CD4-positive, alpha-beta T cell treated with Interleukin-15 for 4 hours (primary cell): ENCODE data around the gene MCF2L.

Experiments
- DNase-seq: peaks from one replicate; pipeline ENCODE4 v3.0.0-alpha.2; 2020; ENCODE audit warnings: low spot score

MCF2L gene

GRCh38 chr13:113114511-113115362 lies 145.7 kb downstream of the MCF2L start:
- DNase-seq: no peak

GRCh38 chr13:113115363-113116205 lies 146.6 kb downstream of the MCF2L start:
- DNase-seq: no peak

- DNase-seq: no peak
Observed at GRCh38 chr13:113116206-113116800, 147.3 kb downstream of the MCF2L start.

DNA sequence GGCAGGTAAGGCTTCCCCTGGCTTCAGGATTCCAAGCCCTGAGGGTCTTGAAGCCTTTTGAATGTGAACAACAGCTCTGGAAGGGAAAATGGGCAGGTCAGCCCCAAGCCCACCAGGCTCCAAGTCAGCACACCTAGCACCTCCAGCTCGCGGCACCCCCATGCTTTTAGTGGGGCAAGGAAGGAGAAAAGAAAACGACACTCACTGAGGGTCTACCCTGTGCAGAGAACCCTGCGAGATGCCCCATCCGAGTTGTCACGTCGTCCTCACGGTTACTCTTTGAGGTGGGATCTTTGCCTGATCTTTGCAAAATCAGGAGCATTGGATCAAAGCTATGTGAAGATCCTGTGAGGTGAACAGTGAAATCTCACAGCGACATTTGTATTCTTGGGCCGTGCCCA lies 147.9 kb downstream of the MCF2L start:
- no peak for DNase-seq

DNA sequence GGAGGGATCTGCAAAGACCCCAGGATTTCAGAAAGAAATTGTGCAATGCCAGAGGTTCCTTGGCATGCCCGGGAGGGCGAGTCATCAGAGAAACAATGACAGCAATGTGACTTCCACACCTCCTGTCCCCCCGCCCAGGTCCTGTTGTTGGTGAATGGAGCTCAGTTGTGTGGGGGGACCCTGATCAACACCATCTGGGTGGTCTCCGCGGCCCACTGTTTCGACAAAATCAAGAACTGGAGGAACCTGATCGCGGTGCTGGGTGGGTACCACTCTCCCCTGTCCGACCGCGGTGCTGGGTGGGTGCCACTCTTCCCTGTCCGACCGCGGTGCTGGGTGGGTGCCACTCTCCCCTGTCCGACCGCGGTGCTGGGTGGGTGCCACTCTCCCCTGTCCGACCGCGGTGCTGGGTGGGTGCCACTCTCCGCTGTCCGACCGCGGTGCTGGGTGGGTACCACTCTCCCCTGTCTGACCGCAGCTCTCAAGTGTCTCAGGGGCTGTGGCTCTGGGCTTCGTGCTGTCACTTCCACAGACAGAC lies 148.4 kb downstream of the MCF2L start:
- no peak for DNase-seq

DNA sequence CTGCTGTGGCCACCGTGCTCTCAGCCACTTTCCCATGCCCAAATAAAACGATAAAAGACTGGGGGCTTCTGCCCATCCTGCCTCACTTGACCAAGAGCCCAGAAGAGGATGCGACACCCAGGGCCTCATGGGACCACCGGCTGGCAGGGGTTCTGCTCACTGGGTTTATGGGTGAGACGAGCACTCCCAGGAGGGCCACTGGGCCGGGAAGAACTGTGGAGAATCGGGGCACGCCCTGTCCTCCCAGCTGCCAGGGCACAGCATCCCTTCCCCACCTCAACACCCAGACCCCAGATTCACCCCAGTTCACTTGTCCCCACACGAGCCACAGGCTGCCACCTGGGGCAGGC lies 148.9 kb downstream of the MCF2L start:
- no peak for DNase-seq

GRCh38 chr13:113118261-113119021 lies 149.4 kb downstream of the MCF2L start:
- DNase-seq: no peak

GRCh38 chr13:113119166-113119821 lies 150.3 kb downstream of the MCF2L start:
- no peak for DNase-seq

DNA sequence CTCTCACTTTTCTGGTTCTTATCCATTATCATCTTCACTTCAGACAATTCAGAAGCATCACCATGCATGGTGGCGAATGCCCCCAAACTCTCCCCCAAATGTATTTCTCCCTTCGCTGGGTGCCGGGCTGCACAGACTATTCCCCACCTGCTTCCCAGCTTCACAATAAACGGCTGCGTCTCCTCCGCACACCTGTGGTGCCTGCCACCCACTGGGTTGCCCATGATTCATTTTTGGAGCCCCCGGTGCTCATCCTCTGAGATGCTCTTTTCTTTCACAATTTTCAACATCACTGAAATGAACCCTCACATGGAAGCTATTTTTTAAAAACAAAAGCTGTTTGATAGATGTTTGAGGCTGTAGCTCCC lies 150.8 kb downstream of the MCF2L start:
- DNase-seq: no peak

DNA sequence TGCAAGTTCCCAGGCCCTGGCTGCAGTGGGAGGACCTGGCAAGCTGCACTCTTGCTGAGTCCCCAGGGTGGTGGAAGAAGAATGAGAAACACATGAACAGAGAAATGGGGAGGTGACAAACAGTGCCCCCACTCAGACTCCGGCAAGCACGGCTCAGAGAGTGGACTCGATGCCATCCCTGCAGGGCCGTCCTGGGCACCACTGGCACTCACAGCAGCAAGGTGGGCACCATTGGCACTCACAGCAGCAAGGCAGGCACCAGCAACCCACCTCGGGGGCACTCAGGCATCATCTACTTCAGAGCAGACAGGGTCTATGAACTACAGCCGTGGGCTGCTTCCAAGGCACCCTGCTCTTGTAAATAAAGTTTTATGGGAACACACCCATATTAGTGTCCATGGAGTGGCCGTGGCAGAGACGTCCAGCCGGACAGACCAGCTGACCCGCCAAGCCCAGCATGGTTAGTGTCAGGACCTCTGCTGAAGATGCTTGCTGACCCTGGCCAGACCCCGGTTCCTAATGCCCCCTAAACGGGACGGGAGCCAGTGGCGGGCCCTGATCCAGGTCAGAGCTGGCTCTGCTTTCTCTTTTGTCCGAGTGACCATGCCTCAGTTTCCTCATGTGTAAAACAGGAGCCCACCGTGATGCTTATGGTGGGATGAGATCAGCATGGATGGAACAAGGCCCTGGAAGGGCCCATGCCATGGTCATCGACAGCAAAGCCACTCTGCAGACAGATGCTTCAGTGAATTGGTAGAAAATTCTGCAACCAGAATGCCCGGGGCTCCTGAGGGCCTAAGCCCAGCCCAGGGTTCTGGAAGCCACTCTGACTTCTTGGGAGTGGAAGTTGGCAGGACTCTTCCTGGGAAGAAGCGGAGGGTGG lies 151.5 kb downstream of the MCF2L start:
- no peak for DNase-seq

DNA sequence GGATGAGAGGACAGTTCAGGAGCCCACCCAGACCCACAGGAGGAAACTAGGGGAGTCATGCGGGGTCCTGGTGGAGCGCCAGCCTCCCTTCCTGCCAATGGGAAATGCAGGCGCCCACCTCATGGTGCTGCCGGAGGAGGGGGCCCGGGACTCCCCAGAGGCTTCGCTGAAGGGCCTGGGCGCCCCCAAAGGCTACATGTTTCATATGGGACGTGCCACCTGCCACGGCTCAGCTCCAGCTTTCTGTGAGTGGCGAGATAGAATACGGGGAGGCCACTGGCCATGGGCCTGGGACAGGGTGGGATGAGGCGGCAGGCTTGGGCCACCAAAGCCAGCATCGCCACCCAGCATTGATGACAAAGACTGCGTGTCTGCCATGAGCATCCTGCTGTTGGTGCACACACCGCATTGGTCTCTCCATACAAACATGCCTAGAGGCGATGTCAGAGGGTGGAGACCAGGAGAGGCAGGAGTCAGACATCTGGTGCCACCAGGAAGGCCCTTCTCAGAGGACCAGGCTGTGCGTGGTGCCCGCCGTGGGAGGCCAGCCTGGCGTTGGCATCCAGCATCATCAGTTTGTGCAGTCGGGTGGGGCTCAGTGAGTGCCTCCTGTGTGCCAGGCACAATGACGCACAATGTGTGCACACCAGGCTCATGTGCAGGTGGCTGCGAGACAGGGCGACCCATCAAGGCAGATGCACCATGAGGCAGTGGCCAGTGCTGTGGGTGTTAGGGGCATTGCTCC lies 152.3 kb downstream of the MCF2L start:
- no peak for DNase-seq

DNA sequence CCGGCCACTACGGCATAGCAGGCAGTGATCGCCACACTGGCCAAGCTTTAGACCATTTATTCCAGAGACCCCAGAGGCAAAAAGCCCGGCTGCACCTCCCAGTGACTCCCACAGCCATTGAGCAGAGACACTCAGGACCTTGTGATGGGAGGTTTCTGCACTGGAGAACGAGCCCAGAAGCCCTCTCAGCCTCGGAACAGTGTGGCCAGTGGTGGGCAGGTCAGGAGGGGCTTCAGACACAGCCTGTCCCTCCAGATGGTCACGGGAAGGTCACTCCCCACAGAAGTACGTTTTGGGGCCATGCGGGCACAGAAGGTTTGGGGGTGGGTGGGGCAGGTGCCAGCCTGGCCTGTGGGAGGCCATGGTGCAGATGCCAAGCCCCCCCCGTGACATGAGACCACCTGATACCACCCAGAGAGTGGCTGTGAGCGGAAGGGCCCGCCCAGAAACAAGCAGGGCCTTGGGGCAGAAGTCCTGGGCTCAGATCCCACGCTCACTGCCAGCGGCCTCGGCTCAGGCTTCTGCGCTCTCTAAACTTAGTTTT lies 153.0 kb downstream of the MCF2L start:
- DNase-seq: no peak

DNA sequence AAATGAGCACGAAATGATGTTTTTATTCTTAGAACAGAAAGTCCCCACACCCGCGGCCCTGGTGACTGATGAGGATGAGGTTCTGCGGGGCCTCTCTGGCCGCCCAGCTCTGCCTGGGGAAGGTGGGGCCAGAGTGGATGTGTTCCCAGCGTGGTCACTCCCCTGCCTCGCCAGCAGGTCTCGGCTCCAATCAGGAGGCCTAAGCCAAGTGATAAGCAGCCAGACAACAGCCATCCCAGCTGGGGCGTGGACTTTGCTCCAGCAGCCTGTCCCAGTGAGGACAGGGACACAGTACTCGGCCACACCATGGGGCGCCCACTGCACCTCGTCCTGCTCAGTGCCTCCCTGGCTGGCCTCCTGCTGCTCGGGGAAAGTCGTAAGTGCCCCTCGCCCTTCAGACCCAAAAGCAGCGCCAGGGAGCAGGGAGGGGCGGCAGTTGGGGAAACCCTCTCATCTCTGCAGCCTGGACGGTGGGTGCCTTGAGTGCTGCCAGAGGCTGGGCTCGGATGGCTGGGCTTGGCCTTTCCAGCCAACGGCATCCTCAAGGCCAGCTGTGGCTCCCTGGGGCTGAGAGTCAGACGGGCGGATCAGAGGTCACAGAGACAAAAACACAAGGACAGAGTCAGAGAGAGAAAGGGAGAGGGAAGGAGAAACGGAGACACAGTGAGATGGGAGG lies 153.7 kb downstream of the MCF2L start, which contains the start of gene F10:
F10 (plus strand) TSS at position 250 of the 676 bp plus-strand sequence; CDS start at position 307, 57 bp downstream.
- DNase-seq: no peak

GRCh38 chr13:113123226-113124201 lies 154.5 kb downstream of the MCF2L start:
- DNase-seq: no peak

GRCh38 chr13:113124211-113124970 lies 155.4 kb downstream of the MCF2L start:
- DNase-seq: no peak

- DNase-seq: no peak
Observed at GRCh38 chr13:113125506-113126264, 156.7 kb downstream of the MCF2L start.
